BJ (cell line): ENCODE measurements around the gene MRGPRX2. TPM values are rescaled to one million over a fixed set of nuclear protein-coding genes. Genes with fewer than 3 reads are reported as not detected.

Experiments
- CTCF ChIA-PET: fragments of 350-600 bp; formaldehyde crosslinking; extraction: SDS; loops from one replicate; lab custom pipeline; 2021; ENCODE audit warnings: antibody characterized with exemption, inconsistent platforms; lab: Yijun Ruan, JAX
- POLR2A ChIA-PET: fragments of 300-600 bp; sonication (Branson Sonifier 250); formaldehyde crosslinking; extraction: SDS; loops from one replicate; lab custom pipeline; 2021; ENCODE audit warnings: antibody characterized with exemption; lab: Charles Lee
- DNase-seq: peaks from one replicate; pipeline ENCODE4 v3.0.0-alpha.2; 2011; ENCODE audit warnings: low read depth
- H3K27me3 ChIP-seq: 2 replicates; pipeline ENCODE4 v1.6.0; 2011; ENCODE audit warnings: low read length; ENCODE audit not compliant: control insufficient read depth, insufficient read depth
- H3K36me3 ChIP-seq: 2 replicates; pipeline ENCODE4 v1.5.1; 2011; ENCODE audit warnings: low read length; ENCODE audit not compliant: control insufficient read depth, insufficient read depth
- H3K4me3 ChIP-seq: 2 replicates; pipeline ENCODE4 v1.5.1; 2011; ENCODE audit warnings: low read depth, mild to moderate bottlenecking, control low read depth, low read length
- CTCF ChIP-seq: IDR thresholded peaks from 2 replicates; pipeline ENCODE4 v1.5.1; 2011; ENCODE audit warnings: low read depth, mild to moderate bottlenecking, control low read depth, inconsistent platforms, low read length, moderate library complexity; ENCODE audit not compliant: insufficient read depth
- polyA plus RNA-seq: library from polyadenylated mRNA; depleted of rRNA; stranded (reverse); fragments of >200 nt; gene quantifications from 2 replicates; pipeline ENCODE4 v1.2.3, GENCODE V29; 2011

MRGPRX2 gene
- polyA plus RNA-seq, 1 experiment = not detected

DNA sequence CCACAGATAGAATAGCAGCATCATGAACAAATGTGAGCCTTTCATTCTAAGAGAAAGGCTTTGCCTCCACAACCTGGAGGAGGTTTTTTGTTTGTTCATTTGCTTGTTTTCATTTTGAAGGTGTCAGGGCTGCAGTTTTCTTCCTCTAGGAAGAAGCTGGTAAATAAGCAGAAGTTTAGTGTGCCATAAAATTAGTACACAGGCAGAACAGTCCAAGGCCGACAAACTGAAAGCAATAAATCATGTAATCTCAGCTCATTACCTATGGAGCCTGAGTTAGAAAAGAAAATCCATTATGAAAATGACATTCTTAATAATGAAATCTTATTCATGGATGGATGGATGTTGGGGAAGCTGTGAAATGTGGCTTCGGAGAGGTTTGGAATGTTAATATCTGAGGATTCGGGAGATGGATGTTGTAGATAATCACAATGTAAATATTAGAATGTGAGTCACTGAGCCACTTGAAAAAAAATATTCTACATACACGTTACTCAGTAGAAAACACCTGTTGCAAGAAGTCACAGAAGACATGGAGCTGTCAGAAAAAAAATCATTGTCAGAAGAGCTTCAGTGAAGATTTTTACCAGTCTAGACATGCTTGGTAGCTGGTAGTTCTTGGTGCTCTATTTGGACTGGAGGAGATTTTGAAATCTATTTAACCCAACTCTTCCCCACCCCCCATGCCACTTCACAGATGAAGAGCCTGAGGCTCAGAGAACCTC is 41.4 kb upstream of the MRGPRX2 start:
- ChIA-PET POLR2A (no interaction called here), CTCF (interaction anchor here (1.2 to 1.5 kb wide), 4 partner anchors 12 to 31 kb away, joined by 3 to 5 read pairs (median 4); partner anchors contain the start of gene ZDHHC13)
- TF ChIP-seq CTCF = no peak
- no peak overlapping the region for H3K4me3 ChIP-seq
- H3K36me3 ChIP-seq = no peaks in the 10 kb centered on the region
- peaks cover 16% of the 10 kb centered on the region for H3K27me3 ChIP-seq
- DNase-seq = no peak

DNA sequence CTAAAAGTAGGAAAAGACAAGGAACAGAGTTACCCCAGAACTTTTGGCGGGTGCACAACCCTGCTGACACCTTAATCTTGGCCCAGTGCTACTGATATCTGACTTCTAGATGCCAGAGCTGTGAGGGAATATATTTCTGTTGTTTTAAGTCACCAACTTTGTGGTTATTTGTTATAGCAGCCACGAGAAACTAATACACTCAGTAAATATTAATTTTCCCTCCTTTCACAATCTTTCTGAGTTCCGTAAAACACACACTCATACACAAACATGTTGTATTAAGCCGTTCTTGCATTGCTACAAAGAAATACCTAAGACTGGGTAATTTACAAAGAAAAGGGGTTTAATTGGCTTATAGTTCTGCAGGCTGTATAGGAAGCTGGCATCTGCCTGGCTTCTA is 40.4 kb upstream of the MRGPRX2 start:
- H3K36me3 ChIP-seq = no peaks in the 10 kb centered on the region
- TF ChIP-seq CTCF = no peak
- no peak overlapping the region for H3K4me3 ChIP-seq
- no peak for DNase-seq
- ChIA-PET CTCF (interaction anchor here (1.2 to 1.5 kb wide), 3 partner anchors 13 to 30 kb away, joined by 4 to 5 read pairs (median 4); no protein-coding TSS in a partner anchor), POLR2A (no interaction called here)
- peaks cover 14% of the 10 kb centered on the region for H3K27me3 ChIP-seq

DNA sequence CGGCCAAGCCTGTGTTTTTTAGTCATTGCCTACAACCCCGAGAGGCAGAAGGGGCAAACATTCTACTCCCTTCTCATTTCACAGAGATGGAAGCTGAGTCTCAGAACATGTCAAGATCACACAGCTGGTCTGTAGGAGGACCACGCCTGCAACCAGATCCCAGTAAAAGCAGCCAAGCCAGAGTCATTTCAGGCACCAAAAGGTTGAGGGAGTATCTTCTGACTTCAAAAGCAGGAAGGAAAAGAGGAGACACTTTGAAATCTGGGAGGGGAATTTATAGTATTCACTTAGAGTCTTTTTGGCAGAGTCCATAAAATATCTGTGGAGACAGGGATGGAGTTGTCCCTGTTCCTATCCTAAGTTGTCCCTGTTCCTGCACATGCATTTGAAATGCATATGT is 38.6 kb upstream of the MRGPRX2 start:
- no peak for TF ChIP-seq CTCF
- POLR2A ChIA-PET = no interaction called here
- CTCF ChIA-PET = no interaction called here
- H3K27me3 ChIP-seq = peaks cover 14% of the 10 kb centered on the region
- no peak for DNase-seq
- no peak overlapping the region for H3K4me3 ChIP-seq
- H3K36me3 ChIP-seq = no peaks in the 10 kb centered on the region

DNA sequence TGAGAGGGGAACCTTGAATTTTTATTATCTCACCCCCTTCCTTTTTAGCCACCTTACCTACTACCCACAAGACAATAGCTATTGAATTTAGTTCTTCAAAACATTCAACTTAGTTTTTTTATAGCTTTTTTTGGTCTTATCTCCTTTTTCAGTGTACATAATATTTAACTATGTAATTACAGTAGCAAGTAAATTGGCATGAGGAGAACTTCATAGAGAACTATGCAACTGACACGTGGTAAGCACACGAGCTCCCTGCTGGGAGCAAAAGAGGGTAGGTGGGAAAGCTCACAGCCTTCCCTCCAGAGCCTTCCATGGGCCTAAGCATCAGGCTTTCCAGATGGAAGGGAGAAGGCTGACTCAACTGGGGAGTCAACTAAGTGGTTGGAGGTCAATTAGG is 34.3 kb upstream of the MRGPRX2 start:
- no peak for TF ChIP-seq CTCF
- Histone ChIP-seq H3K36me3 (no peaks in the 10 kb centered on the region), H3K27me3 (peaks cover 12% of the 10 kb centered on the region), H3K4me3 (no peak overlapping the region)
- ChIA-PET CTCF (interaction anchor here (1.0 kb wide), 1 partner anchor 8 kb away, joined by 3 read pairs; no protein-coding TSS in a partner anchor), POLR2A (no interaction called here)
- DNase-seq = no peak

- POLR2A ChIA-PET = no interaction called here
- no peak overlapping the region for H3K4me3 ChIP-seq
- CTCF ChIA-PET = interaction anchor here (1.3 to 1.4 kb wide), 2 partner anchors 17 to 22 kb away, joined by 5 to 8 read pairs; no protein-coding TSS in a partner anchor
- no peaks in the 10 kb centered on the region for H3K36me3 ChIP-seq
- DNase-seq = no peak
- peaks cover 7% of the 10 kb centered on the region for H3K27me3 ChIP-seq
- no peak for TF ChIP-seq CTCF
Observed at GRCh38 chr11:19093976-19094375, 33.5 kb upstream of the MRGPRX2 start.
